GM18909 (cell line): ENCODE data around the gene C2CD4B.

ENCODE experiments used
- ATAC-seq: cut with Tn5 transposase; IDR thresholded peaks from one replicate; pipeline ENCODE4 v1.9.1; 2021; ENCODE audit warnings: mild to moderate bottlenecking; ENCODE audit not compliant: unreplicated experiment, poor library complexity

C2CD4B gene, protein sequence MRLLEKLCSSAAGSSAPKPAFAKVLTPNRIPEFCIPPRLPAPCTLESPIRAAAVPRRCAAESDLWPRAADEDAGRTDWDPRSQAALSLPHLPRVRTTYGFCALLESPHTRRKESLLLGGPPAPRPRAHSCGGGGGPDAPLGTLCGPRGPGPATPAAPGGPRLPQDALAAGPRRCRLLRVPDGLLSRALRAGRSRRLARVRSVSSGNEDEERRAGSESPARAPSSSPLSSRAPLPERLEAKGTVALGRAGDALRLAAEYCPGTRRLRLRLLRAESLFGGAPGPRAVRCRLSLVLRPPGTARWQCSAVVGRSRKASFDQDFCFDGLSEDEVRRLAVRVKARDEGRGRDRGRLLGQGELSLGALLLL

DNA sequence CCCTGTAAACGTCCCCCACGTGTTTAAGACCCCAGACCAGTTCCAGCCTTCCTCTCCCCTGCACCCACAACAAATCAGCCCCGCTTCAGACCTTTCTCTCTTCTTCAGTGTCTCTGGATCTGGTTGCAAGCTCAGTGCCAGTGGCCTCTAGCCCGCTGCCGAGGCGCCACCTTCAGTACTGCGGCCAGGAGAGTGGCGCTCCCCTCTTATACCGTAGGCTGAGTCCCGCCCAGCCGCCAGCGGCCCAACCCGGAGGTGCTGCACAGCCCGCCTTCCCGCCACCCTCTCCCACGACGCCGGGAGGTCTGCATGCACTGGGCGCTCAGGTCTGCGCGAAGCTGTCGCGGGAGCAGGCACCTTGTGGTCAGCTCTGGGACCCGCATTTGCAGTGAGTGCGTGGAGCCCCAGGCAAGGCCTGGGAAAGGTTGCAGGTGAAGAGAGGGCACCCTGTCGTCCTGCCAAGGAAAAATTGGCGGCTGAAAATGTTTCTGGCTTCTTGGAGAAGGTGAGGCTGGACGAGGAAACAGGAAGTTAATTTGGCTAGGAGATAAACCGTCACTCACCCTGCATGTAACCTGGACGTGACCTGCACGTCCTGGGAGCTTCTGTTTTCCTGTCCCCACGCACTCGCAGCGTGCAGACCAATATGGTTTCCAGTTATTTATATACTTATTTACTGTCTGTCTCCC is at the start of gene C2CD4B:
C2CD4B (minus strand) TSS at position 182 of the 689 bp plus-strand sequence. CDS start 301 bp downstream, outside the sequence.
- ATAC-seq: no peak

DNA sequence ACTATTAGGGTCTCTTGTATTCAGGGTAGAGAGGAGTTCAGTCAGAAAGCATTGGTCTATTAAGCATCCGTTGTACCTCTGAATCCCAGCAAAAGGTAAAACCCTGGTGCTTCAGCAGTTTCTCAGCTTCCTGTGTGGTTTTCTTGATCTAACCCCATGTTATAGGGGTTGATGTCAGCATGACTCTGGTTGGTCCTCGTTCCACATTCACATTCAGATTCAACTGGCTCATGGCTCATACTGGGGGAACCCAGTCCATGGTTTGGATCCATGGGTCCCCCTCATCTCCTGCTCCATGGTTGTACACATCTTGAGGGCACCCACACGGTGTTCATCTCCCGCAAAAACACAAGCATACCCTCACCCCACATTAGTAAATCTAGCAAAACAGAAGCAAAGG is 47.7 kb upstream of the C2CD4B start:
- no peak for ATAC-seq

DNA sequence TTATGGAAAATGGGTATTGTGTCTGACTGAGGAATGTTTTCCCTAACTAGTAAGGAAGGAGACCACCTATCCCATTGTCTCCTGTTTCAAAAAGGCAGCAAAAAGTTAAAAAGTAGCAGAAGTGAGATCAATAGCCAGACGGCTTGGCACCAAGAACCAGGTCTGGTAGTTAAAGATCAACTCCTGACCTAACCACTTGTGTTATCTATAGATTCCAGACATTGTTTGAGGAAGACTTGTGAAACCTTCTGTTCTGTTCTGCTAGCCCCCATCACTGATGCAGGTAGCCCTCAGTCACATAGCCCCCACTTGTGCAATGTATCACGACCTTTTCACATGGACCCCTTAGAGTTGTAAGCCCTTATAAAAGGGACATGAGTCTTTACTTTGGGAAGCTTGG is 46.3 kb upstream of the C2CD4B start:
- no peak for ATAC-seq

DNA sequence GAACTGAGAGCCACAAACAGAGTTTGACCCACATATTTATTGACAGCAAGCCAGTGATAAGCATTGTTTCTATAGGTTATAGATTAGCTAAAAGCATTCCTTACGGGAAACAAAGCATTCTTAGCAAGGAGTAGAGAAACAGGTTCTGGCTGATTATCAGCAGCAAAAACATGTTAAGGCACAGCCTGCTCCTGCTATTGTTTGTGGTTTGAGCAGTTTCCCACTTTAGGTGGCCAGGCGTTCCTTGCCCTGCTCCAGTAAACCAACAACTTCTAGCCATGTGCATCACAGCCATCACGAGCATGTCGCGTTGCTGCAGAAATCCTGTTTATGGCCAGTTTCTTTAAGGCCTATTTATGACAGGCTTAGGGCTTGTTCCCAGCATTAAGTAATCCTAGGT is 44.7 kb upstream of the C2CD4B start:
- no peak for ATAC-seq

DNA sequence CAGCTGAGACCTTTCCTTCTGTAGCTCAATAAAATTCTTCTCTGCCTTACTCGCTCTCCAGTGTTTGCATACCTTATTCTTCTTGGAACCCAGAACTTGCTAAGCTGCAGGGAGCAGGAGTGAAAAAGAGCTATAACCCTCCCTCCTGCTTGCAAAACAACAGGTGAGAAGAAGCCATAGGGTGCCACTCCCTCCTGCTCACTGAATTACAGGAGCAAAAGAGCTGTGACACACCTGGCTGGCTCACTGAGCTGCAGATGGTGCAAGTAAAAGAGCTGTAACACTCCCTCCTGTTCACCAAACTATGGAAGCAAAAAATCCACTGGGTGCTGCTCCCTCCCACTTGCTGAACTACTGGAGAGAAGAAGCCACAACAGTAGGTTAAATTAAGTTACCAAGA is 44.2 kb upstream of the C2CD4B start:
- no peak for ATAC-seq

DNA sequence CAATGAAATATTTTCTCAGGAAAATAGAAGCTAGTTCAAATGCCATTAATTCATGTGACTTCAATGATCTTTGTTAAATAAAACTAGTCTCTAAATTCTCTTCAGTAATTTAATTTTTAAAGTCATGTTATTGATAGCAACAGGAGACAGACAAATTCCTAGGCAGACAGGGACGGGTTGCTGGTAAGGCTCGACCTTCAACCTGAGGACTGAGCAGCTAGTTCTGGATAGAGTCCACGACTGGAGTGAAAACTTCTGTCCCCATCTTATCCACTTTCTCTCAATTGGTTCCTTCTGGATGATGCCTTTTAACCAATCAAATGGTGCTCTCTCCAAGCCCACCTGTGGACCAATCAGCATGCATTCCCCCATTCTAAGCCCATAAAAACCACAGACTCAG is 43.8 kb upstream of the C2CD4B start:
- no peak for ATAC-seq

DNA sequence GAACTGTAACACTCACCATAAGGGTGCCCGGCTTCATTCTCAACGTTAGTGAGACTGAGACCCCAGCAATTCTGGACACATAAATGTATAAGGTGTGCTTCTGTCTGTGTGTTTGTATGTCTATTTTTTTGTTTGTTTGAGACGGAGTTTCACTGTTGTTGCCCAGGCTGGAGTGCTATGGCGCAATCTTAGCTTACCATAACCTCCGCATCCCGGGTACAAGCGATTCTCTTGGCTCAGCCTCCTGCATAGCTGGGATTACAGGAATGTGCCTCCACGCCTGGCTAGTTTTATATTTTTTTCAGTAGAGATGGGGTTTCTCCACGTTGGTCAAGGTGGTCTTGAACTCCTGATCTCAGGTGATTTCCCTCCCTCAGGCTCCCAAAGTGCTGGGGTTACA is 43.3 kb upstream of the C2CD4B start:
- ATAC-seq: no peak

DNA sequence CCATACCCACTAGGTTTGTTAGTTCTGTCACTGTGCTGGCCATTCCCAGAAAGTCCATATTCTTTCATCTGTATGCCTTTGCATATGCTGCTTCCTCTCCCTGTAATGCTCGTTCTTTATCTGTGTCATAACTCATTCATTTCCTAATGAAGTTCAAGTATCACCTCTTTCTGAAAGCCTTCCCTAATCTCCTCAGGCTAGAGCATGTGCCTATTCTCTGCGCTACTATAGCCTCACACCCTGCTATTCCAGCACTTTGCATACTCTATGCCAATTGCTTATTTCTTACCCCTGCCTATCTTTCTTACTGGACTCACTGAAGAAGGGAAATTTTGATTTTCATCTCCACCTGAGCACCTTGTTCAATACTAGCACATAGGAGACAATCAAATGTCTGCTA is 25.6 kb upstream of the C2CD4B start:
- ATAC-seq: no peak

DNA sequence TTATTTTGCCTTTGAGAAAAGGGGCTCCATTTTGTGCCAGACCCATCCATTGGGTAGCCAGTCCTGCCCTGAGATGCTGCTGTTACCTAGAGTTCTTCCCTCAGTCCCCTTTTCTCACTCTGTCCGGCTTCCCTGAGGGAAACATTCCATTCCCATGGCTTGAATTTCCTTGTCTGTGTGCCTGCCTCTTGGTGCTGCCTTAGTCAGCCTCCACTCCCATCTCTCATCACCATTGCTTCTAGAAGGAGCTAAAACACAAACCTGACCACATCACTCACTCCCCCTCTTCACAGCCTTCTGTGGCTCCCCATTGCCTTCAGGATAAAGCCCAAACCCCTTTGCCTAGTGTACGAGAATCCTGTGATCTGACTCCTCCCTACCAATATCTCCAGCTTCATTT is 25.2 kb upstream of the C2CD4B start:
- ATAC-seq: no peak

DNA sequence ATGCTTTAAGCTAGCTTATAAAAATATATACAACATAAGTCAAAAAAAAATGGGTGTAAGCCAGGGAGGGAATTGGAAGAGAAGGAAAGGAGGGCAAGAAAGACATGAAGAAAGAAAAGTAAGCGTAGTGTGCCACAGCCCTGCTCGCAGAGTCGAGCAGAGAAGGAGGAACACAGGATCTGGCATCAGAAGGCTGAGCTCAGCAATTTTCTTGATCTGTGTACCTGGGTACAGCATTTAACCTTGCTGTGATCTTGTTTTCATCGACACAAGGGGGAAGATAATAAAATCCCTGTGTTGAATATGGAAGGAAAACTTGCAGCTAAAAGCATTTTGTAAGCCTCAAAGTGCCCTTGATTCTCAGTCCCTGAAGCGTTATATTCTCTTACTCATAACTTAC is 23.7 kb upstream of the C2CD4B start:
- no peak for ATAC-seq

DNA sequence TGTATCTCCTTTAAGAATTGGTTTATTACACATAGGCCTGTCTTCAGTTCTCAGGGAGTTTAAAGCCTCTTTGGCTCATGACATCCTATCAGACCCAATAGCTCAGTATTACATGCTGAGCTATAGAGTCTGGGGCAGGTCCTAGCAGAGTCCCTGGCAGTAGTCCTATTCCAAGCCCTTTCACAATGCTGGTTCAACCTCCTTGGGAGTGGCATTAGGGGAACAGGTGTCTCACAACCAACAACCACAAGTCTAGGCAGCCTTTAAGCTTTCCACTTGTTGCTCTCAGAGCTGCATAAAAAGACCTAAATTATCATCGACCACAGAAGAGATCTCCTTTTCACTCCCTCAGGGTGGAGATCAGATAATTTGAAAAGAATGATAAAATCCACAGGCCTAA is 22.8 kb upstream of the C2CD4B start:
- ATAC-seq: no peak

DNA sequence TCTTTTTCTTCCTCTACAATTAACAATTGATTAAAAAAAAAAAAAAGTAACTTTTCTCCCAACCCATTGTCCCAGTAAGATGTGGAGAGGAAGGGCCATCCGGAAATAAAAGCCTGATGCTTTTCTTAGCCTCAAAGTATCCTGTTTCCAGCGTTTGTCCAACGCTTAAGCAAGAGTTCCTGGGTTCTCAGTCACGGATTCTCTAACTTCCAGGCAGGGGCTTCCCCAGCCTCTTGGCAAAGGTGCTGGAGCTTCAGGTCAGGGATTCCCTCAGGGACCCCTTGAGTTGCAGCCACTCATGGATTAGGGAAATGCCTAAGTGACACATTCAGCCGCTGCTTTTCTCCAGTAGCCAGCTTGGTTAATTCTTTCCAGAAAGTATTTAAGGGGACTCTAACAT is 22.3 kb upstream of the C2CD4B start:
- no peak for ATAC-seq

DNA sequence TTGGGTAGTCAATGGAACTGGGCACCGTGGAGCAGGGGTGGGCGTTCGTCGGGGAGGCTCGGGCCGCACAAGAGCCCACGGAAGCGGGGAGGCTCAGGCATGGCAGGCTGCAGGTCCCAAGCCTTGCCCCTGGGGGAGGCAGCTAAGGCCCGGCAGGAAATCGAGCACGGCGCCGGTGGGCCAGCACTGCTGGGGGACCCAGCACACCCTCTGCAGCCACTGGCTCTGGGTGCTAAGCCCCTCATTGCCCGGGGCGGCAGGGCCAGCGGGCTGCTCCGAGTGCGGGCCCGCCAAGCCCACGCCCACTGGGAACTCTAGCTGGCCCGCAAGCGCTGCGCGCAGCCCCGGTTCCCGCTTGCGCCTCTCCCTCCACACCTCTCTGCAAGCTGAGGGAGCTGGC is 21.5 kb upstream of the C2CD4B start:
- no peak for ATAC-seq

DNA sequence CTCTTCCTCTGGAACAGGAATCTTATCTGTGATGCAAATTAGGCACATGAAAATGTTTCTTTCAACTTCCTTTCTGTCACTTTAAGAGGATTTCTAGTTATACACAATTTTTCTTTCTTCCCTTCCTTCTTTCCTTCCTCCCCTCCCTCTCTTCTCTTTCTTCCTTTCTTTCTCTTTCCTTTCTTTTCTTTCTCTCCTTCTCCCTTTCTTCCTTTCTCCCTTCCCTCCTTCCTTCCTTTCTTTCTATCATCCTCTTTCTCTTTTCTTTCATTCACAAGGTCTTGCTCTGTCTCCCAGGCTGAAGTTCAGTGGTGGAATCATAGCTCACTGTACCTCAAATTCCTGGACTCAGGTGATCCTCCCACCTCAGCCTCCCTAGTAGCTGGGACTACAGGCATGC is 18.0 kb upstream of the C2CD4B start:
- ATAC-seq: no peak

DNA sequence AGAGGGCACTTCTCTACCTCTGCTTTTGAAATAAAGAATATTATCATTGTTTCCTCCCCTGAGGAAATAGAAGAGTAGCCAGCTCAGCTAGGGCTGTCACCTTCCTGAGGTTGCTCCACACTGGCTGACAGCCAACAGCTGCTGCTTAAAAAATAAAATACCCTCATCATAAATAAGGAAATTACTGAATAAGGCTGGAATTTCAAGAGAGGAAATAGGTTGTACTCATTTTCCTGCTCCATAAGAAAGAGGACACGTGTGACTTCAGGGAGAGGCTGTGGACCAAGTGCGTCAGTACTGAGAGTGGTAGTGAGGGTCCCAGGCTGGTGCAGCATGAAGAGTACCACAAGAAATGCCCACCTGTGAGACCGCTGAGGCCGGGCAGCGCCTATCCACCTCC is 8.1 kb upstream of the C2CD4B start:
- no peak for ATAC-seq

DNA sequence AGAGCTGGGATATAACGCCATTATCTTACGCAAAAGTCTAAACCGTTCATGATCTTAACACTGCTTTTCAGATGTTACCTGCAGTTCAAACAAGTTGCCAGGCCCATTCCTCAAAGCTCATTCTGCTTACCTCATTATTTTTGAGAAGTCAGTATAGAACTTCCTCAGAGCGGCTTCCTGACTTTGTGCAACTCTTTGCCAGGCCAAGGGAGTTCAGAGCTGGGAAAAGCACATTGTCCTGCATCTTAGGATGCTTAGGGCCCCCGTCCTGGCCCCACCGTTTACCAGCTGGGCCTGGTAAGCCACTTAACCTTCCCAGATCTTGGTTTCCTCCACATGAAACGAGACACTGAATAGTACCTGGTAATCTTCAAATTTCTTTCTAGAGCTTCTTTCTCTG is 6.8 kb upstream of the C2CD4B start:
- no peak for ATAC-seq

DNA sequence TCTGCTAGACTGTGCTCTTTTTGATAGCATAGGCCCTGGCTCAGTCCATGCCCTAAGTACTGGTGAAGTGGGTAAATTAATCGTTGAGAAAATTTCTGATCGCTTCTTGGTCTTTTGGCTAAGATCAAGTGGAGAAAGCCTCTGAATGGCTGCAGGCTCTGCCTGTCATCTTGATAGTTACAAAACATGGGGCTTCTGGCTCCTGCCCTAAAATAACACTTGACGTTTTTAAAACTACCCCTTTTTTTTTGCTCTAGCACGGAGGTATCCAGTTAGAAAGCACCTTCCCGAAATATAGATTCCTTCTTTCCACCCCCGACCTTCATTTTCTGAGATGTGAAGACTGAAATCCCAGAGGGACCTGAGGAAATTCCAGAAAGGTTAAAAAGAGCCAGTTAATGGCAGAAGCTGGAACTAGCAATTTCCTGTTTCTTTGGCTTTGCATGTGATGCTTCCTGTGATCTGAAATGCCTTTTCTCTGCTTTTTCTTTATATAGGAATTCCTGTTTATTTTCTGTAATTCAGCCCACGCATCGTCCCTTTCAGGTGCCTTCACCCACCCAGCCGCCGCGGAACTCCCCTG is 799 bp upstream of the C2CD4B start:
- no peak for ATAC-seq

DNA sequence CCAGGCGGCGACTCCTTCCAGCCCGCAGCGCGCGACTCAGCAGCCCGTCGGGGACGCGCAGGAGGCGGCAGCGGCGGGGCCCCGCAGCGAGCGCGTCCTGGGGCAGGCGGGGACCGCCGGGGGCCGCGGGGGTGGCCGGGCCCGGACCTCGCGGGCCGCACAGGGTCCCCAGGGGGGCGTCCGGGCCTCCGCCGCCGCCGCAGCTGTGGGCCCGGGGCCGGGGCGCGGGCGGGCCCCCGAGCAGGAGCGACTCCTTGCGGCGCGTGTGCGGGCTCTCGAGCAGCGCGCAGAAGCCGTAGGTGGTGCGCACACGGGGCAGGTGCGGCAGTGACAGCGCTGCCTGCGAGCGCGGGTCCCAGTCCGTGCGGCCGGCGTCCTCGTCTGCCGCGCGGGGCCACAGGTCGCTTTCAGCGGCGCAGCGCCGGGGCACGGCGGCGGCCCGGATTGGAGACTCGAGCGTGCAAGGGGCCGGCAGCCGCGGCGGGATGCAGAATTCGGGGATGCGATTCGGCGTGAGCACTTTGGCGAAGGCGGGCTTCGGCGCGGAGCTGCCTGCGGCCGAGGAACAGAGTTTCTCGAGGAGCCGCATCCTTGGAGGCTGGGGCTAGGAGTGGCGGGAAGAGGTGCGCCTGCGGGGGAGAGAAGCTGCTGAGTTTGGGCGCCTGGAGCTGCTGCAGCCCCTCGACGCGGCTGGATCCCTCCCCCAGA is 535 bp downstream of the C2CD4B start:
- no peak for ATAC-seq

DNA sequence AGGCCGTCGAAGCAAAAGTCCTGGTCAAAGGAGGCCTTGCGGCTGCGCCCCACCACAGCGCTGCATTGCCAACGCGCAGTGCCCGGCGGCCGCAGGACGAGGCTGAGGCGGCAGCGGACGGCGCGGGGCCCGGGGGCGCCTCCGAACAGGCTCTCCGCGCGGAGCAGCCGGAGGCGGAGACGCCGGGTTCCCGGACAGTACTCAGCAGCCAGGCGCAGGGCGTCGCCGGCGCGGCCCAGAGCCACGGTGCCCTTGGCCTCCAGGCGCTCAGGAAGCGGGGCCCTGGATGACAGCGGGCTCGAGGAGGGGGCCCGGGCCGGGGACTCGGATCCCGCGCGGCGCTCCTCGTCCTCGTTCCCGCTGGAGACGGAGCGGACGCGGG is 1.1 kb downstream of the C2CD4B start:
- no peak for ATAC-seq

DNA sequence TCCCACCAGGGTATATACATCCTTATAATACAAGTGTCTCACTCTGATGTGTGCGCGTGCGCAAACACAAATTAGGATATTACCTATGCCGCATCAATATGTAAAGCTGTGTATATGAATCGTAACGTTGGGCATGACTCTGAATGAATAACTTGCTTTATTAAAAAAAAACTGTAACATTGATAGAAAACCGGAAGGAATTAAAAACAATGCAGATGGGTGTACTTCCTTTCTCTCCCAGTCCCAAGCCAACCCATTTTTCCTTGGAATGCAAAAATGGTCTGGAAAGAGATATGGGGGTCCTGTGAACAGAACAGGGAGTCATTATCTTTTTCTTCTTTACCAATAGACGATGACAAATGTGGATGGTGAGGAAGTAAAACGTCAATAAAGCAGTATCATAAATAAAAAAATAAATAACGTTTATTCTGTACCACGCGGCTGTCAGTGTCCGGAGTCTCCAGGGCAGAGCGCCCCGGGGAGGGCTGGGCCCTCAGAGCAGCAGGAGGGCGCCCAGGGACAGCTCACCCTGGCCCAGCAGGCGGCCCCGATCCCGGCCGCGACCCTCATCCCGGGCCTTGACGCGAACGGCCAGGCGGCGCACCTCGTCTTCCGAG is 1.6 kb downstream of the C2CD4B start:
- no peak for ATAC-seq

DNA sequence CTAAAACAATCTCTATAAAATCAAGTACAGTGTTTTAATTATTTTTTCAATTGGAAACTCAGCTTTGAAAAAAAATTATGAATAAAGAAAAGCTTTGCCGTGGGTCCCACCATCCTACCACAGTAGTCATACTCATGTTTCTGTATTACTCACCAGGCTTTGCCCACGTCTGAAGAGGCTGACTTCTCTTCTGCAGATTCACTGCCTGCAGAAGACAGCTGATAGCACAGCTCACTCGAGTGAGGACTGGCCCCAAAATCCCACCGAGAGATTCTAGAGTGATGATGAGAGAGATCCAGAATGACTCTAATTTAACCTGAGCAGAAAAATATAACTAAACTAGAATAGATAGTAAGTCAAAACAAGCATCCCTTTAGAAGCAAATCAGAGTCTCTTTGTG is 11.9 kb downstream of the C2CD4B start:
- ATAC-seq: no peak
